ENCODE data around the gene NAA38.

The NAA38 gene

DNA sequence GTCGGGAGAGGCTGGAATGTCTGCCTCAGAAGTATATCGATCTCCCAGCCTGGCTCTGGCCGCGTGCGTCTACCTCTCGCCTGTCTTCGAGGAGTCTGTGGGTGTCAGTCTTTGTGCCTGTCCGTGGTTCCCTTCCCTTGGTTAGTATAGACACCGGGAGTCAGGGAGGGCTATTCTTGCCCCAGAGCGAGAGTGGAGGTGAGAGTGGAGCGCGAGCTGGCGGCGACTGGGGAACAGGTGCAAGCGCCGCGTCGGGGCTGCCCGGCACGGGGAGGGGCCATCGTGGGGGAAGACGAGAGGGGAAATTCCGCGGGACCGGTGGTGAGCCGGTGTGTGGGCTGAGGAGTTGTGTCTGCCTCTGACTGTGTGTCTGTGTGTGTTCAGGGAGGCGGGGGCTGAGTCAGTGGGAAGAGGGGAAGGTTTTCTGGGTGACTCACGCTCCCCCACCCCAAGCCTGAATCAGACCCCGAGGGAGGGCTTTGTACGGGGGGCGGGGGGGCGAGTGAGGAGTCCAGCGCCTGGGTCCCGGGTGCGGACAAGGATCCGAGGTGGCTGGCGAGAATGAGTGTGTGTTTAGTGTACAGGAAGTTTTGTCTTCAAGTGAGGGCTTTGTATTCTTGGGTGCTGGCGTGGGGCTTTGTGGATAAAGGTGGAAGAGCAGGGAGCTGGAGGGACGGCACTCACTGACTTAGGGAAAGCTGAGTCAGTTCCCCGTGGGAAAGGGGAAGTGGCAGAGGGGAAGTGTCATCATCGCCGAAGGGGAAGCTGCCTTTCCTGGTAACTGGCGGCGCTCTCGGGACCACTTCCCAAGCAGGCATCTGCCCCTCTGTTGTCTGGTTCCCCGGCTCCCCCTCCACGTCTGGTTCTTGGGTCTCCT lies 14.7 kb downstream of the NAA38 start:
- no peak for TF ChIP-seq POLR2A (IDR thresholded peaks at IDR 0.05; ENCODE audit: extremely low read depth, insufficient read length)
- TF ChIP-seq MYC (IDR thresholded peaks at IDR 0.05; ENCODE audit: low read depth, low read length), result no peak
- TF ChIP-seq, protein P1, sequence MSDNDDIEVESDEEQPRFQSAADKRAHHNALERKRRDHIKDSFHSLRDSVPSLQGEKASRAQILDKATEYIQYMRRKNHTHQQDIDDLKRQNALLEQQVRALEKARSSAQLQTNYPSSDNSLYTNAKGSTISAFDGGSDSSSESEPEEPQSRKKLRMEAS (IDR thresholded peaks at IDR 0.05; ENCODE audit: low read depth, low read length), result no peak
- TF ChIP-seq, protein P2, sequence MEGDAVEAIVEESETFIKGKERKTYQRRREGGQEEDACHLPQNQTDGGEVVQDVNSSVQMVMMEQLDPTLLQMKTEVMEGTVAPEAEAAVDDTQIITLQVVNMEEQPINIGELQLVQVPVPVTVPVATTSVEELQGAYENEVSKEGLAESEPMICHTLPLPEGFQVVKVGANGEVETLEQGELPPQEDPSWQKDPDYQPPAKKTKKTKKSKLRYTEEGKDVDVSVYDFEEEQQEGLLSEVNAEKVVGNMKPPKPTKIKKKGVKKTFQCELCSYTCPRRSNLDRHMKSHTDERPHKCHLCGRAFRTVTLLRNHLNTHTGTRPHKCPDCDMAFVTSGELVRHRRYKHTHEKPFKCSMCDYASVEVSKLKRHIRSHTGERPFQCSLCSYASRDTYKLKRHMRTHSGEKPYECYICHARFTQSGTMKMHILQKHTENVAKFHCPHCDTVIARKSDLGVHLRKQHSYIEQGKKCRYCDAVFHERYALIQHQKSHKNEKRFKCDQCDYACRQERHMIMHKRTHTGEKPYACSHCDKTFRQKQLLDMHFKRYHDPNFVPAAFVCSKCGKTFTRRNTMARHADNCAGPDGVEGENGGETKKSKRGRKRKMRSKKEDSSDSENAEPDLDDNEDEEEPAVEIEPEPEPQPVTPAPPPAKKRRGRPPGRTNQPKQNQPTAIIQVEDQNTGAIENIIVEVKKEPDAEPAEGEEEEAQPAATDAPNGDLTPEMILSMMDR (IDR thresholded peaks at IDR 0.05; ENCODE audit: low read depth, low read length), result no peak
- DNase-seq (ENCODE audit: low read depth), result peak; percentile 86
- H3K4me3 ChIP-seq (ENCODE audit: low read depth, low read length), result peak overlapping the region; percentile 70

DNA sequence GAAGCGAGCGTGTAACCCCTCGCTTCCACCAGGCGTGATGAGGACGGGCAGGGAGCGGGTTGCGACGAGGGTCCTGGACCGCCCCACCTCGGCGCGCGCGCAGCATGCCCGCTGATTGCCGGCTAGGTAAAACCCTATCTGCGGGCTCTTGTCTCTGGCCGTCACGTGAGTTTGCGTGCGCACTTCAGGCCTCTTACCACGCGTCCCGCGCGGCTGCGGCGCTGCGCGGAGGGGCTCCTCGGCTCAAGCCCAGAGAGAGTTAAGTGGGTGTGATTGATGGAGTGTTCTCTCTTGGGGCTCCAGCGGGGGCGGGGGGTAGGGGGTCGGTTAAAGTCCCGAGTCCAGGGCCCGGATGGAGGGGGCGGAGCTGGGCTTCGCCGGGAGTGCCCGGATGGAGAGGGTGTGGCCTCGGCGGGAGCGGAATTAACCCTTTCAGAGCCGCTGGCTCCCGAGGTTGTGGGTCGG lies 15.4 kb downstream of the NAA38 start:
- peak overlapping the region; percentile 70 for H3K4me3 ChIP-seq (ENCODE audit: low read depth, low read length)
- TF ChIP-seq, protein P1 (IDR thresholded peaks at IDR 0.05; ENCODE audit: low read depth, low read length), result peak; percentile 25
- TF ChIP-seq MYC (IDR thresholded peaks at IDR 0.05; ENCODE audit: low read depth, low read length), result peak; percentile 34; the same call in 1 of the 2 replicates
- no peak for TF ChIP-seq POLR2A (IDR thresholded peaks at IDR 0.05; ENCODE audit: extremely low read depth, insufficient read length)
- TF ChIP-seq, protein P2 (IDR thresholded peaks at IDR 0.05; ENCODE audit: low read depth, low read length), result no peak
- peak; percentile 80 for DNase-seq (ENCODE audit: low read depth)

DNA sequence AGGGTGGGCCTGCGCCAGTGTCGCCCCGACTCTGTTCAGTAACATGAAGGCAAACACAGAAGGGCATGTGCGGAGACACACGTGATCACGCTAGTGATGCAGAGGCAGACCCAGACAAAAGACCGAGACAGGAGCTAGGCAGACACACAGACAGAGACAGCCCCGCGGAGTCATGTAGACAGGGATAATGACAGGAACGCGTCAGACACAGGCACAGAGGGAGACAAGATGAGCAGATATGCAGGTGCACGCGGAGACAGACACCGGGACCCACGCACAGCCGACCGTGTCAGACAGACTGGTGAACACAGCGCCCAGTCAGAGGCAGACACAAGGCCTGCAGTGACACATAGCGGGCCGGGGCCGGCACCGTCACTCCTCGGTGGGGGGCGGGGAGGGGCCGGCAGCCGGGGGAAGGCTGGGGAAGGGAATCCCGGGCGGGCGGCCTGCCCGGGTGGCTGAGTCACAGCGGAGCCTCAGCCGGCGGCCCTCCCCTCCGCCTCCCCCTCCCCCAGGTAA lies 15.9 kb downstream of the NAA38 start:
- H3K4me3 ChIP-seq (ENCODE audit: low read depth, low read length), result peak overlapping the region; percentile 70
- TF ChIP-seq MYC (IDR thresholded peaks at IDR 0.05; ENCODE audit: low read depth, low read length), result peak; percentile 53; the same call in 1 of the 2 replicates
- TF ChIP-seq, protein P1 (IDR thresholded peaks at IDR 0.05; ENCODE audit: low read depth, low read length), result no peak; the same call in none of the 2 replicates
- peak; percentile 80 for DNase-seq (ENCODE audit: low read depth)

DNA sequence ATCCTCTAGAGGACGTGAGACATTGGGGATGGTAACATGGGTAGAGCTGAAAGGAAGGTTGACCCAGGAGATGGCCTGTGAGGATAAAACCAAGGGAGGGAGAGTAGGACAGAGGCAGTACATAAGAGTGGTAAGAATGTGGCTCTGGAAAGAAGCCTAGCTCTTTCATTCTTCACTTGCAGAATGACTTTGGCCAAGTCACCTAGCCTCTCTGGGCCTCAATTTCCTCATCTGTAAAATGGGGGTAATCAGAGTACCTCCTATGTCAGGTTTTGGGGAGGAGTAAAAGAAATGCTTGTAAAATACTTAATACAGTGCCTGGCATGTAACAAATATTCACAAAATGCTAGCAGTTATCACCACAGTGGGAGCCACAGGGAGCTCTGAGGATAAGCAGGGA lies 16.5 kb downstream of the NAA38 start:
- TF ChIP-seq, protein P1 (IDR thresholded peaks at IDR 0.05; ENCODE audit: low read depth, low read length), result no peak
- TF ChIP-seq, protein P2 (IDR thresholded peaks at IDR 0.05; ENCODE audit: low read depth, low read length), result no peak
- TF ChIP-seq POLR2A (IDR thresholded peaks at IDR 0.05; ENCODE audit: extremely low read depth, insufficient read length) (no peak), MYC (IDR thresholded peaks at IDR 0.05; ENCODE audit: low read depth, low read length) (no peak)
- H3K4me3 ChIP-seq (ENCODE audit: low read depth, low read length), result peak overlapping the region; percentile 70
- DNase-seq (ENCODE audit: low read depth), result no peak

DNA sequence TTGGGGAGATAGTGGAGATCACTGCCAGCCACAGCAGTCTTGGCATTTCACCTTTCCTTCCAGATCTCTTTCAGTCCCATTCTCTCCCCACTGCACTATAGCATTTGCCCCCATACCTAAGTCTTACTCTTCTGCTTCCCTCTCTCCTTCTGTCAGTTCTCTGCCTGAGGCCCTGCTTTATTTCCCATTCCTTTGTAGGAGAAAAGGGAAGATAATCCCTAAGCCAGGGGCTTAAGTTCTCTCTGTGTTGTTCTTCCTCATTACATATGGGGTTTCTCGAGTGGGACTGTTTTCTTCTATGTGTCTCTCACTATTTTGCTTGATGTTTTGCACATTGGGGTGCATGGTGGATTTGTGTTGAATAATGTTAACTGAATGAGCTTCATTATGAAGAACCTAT lies 16.9 kb downstream of the NAA38 start:
- no peak overlapping the region for H3K4me3 ChIP-seq (ENCODE audit: low read depth, low read length)
- TF ChIP-seq, protein P2 (IDR thresholded peaks at IDR 0.05; ENCODE audit: low read depth, low read length), result no peak
- TF ChIP-seq POLR2A (IDR thresholded peaks at IDR 0.05; ENCODE audit: extremely low read depth, insufficient read length), result no peak
- TF ChIP-seq MYC (IDR thresholded peaks at IDR 0.05; ENCODE audit: low read depth, low read length), result no peak
- TF ChIP-seq, protein P1 (IDR thresholded peaks at IDR 0.05; ENCODE audit: low read depth, low read length), result no peak
- no peak for DNase-seq (ENCODE audit: low read depth)

DNA sequence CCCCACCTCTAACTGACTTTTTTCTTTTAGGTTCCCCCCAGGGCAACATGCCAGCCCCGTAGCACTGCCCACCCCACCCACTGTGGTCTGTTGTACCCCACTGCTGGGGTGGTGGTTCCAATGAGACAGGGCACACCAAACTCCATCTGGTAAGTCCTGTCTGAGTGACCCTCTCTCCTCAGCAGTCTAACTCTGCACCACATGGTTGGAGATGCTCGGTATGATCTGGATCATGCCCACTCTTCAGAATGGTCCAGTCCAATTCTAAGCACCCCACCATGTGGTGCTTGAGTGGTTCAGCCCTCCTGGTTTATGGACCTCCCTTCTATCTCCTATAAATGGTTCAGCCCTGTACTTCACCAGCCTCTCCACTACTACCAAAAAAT lies 17.5 kb downstream of the NAA38 start:
- H3K4me3 ChIP-seq (ENCODE audit: low read depth, low read length), result no peak overlapping the region
- TF ChIP-seq MYC (IDR thresholded peaks at IDR 0.05; ENCODE audit: low read depth, low read length) (no peak), POLR2A (IDR thresholded peaks at IDR 0.05; ENCODE audit: extremely low read depth, insufficient read length) (no peak)
- TF ChIP-seq, protein P1 (IDR thresholded peaks at IDR 0.05; ENCODE audit: low read depth, low read length), result no peak
- TF ChIP-seq, protein P2 (IDR thresholded peaks at IDR 0.05; ENCODE audit: low read depth, low read length), result no peak
- peak; percentile 17 for DNase-seq (ENCODE audit: low read depth)
